Smooth muscle cell (in vitro differentiated cells): ENCODE data around the gene C20orf144. TPM values are rescaled to one million over a fixed set of nuclear protein-coding genes. Genes with fewer than 3 reads are reported as not detected.

Source experiments
- DNase-seq: peaks from one replicate; lab custom pipeline; 2025; ENCODE audit not compliant: unreplicated experiment; lab: John Stamatoyannopoulos, UW
- H2AFZ ChIP-seq: fragments of 200-600 bp; sonication (generic); 2 replicates; pipeline ENCODE4 v1.6.0; 2016; ENCODE audit warnings: antibody characterized with exemption, low read depth, mild to moderate bottlenecking
- H3F3A ChIP-seq: fragments of 200-600 bp; sonication (generic); 2 replicates; pipeline ENCODE4 v1.6.0; 2017; ENCODE audit warnings: antibody characterized with exemption, low read depth
- H3K27ac ChIP-seq: fragments of 200-600 bp; sonication (generic); 2 replicates; pipeline ENCODE4 v1.5.1; 2016; ENCODE audit warnings: low read depth, mild to moderate bottlenecking
- H3K27me3 ChIP-seq: fragments of 200-600 bp; sonication (generic); 2 replicates; pipeline ENCODE4 v1.6.1; 2016; ENCODE audit warnings: low read depth, mild to moderate bottlenecking
- H3K36me3 ChIP-seq: fragments of 200-600 bp; sonication (generic); 2 replicates; pipeline ENCODE4 v1.5.1; 2016; ENCODE audit warnings: low read depth
- H3K4me1 ChIP-seq: fragments of 200-600 bp; sonication (generic); 2 replicates; pipeline ENCODE4 v1.5.1; 2016; ENCODE audit warnings: low read depth
- H3K4me2 ChIP-seq: fragments of 200-600 bp; sonication (generic); 2 replicates; pipeline ENCODE4 v1.6.0; 2016; ENCODE audit warnings: mild to moderate bottlenecking
- H3K4me3 ChIP-seq: fragments of 200-600 bp; sonication (generic); 2 replicates; pipeline ENCODE4 v1.5.1; 2016; ENCODE audit warnings: mild to moderate bottlenecking
- H3K79me2 ChIP-seq: fragments of 200-600 bp; sonication (generic); 2 replicates; pipeline ENCODE4 v1.6.0; 2016; ENCODE audit warnings: low read depth, mild to moderate bottlenecking
- H3K9ac ChIP-seq: fragments of 200-600 bp; sonication (generic); 2 replicates; pipeline ENCODE4 v1.6.0; 2016; ENCODE audit warnings: low read depth
- H3K9me3 ChIP-seq: fragments of 200-600 bp; sonication (generic); replicated peaks from 2 replicates; pipeline ENCODE4 v1.5.1; 2016; ENCODE audit warnings: low read depth
- H4K20me1 ChIP-seq: fragments of 200-600 bp; sonication (generic); 2 replicates; pipeline ENCODE4 v1.6.0; 2016; ENCODE audit warnings: low read depth
- WGBS: methylation state at CpG from one replicate; pipeline ENCODE4 v1.1.7; 2016; ENCODE audit warnings: low lambda C conversion rate; 5-methylcytosine and 5-hydroxymethylcytosine counted together
- polyA plus RNA-seq: library from polyadenylated mRNA; unstranded; fragments of >200 nt; fragmentation: Nextera tagmentation; extraction: Ambion mirVana; gene quantifications from 2 replicates; pipeline ENCODE4 v1.2.1, GENCODE V29; 2016
- total RNA-seq: library from RNA; depleted of rRNA; stranded (reverse); fragments of >200 nt; gene quantifications from 2 replicates; pipeline ENCODE4 v1.2.3, GENCODE V29; 2014
- TF ChIP-seq, protein P1 (sequence below): fragments of 200-600 bp; sonication (generic); IDR thresholded peaks from 2 replicates; pipeline ENCODE4 v1.5.1; 2017; ENCODE audit warnings: borderline replicate concordance, mild to moderate bottlenecking, antibody characterized with exemption; ENCODE audit not compliant: insufficient read depth, poor library complexity, severe bottlenecking

The C20orf144 gene
- total and polyA plus RNA-seq, 2 experiments from 2014 or later: 0.73 to 1.1 TPM

DNA sequence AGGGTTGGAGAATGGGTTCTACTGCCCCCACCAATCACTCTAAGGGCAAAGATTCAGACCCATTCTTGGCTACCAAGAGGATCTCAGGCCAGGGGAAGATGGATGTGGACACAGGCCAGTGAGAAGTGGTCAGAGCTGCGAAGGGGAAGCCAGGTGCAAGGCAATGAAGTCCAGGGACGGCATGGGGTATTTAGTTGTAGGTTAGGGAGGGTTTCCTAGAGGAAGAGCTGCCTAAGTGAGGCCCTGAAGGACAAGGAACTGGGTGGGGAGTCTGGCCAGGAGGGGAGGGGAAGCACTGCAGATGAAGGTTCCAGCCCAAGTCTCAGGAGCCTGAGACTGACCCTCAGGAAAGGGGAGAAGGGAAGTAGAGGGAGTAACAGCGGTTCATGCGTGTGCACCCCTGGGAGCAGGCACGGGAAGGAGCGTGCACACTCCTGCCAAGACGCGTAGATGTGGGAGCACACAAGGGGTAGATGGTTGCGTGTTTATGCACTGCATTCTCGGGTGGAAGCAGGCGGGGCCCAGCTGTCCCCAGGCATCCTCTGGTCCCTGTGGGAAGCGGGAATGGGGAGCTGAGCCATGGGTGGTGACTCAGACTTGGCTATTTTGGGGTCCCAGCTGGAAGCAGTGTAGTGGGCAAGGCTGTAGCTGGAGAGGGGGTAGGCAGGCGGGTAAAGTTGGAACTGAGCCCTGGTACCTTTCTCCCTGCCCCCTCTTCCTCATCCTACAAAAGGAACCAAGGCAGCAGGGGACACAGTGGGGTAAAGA, 7.9 kb downstream of the C20orf144 start:
- TF ChIP-seq, protein P1, sequence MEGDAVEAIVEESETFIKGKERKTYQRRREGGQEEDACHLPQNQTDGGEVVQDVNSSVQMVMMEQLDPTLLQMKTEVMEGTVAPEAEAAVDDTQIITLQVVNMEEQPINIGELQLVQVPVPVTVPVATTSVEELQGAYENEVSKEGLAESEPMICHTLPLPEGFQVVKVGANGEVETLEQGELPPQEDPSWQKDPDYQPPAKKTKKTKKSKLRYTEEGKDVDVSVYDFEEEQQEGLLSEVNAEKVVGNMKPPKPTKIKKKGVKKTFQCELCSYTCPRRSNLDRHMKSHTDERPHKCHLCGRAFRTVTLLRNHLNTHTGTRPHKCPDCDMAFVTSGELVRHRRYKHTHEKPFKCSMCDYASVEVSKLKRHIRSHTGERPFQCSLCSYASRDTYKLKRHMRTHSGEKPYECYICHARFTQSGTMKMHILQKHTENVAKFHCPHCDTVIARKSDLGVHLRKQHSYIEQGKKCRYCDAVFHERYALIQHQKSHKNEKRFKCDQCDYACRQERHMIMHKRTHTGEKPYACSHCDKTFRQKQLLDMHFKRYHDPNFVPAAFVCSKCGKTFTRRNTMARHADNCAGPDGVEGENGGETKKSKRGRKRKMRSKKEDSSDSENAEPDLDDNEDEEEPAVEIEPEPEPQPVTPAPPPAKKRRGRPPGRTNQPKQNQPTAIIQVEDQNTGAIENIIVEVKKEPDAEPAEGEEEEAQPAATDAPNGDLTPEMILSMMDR: no peak
- no peak for DNase-seq
- Histone ChIP-seq H3K9ac (no peak overlapping the region), H4K20me1 (peaks cover 21% of the 10 kb centered on the region), H3K27ac (no peak overlapping the region), H3K4me3 (no peak overlapping the region), H3K4me1 (peaks cover 22% of the 10 kb centered on the region), H3F3A (peaks cover 8% of the 10 kb centered on the region), H3K36me3 (no peaks in the 10 kb centered on the region), H2AFZ (no peak overlapping the region), H3K27me3 (no peaks in the 10 kb centered on the region), H3K79me2 (peaks cover 19% of the 10 kb centered on the region), H3K4me2 (no peak overlapping the region), H3K9me3 (no peaks in the 10 kb centered on the region)
- WGBS: 97% methylated on average over 13 of the region's 13 CpGs

DNA sequence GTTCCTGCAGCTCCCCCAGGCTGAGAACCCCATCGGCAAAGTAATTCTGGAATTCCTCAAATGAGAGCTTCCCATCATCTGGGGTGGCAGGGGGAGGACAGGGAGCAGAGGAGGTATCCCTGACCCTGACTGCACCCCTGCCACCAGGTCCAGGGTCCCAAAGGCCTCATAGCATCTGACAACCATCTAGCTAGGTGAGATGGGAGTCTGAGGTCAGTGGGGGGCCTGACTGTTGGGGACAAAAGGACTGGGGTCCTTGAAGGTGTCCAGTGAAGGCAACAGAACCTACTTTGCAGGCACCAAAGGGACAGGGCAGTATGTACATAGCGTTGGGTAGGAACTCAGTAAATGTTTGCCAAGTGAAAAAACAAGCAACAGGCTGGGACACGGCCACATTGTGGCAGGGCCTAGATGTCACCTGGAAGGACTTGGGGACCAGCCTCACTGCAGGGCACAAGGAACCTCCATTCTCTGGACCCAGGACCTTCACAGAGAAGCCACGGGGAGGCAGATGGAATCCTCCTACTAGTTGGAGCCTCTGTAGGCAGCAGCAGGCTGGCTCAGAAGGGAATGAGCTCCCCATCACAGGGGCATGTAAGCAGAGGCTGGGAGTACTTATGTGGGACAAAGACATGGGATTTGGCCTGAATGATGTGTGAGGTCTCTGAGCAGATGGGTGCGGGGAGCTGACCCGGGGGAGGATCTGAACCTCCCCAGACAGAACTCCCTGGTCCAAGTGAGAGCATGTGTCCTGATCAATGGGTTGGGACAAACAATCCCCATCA, 8.8 kb downstream of the C20orf144 start:
- no peak overlapping the region for H3K4me3 ChIP-seq
- no peak for DNase-seq
- H3K4me2 ChIP-seq: no peak overlapping the region
- no peaks in the 10 kb centered on the region for H3K36me3 ChIP-seq
- H3K9me3 ChIP-seq: no peaks in the 10 kb centered on the region
- H3K27ac ChIP-seq: no peak overlapping the region
- H3K79me2 ChIP-seq: peaks cover 19% of the 10 kb centered on the region
- no peak overlapping the region for H2AFZ ChIP-seq
- H3F3A ChIP-seq: peaks cover 15% of the 10 kb centered on the region
- TF ChIP-seq, protein P1: no peak
- H3K9ac ChIP-seq: no peak overlapping the region
- peaks cover 26% of the 10 kb centered on the region for H3K4me1 ChIP-seq
- H4K20me1 ChIP-seq: peaks cover 21% of the 10 kb centered on the region
- no peaks in the 10 kb centered on the region for H3K27me3 ChIP-seq
- 97% methylated on average over 6 of the region's 6 CpGs for WGBS

DNA sequence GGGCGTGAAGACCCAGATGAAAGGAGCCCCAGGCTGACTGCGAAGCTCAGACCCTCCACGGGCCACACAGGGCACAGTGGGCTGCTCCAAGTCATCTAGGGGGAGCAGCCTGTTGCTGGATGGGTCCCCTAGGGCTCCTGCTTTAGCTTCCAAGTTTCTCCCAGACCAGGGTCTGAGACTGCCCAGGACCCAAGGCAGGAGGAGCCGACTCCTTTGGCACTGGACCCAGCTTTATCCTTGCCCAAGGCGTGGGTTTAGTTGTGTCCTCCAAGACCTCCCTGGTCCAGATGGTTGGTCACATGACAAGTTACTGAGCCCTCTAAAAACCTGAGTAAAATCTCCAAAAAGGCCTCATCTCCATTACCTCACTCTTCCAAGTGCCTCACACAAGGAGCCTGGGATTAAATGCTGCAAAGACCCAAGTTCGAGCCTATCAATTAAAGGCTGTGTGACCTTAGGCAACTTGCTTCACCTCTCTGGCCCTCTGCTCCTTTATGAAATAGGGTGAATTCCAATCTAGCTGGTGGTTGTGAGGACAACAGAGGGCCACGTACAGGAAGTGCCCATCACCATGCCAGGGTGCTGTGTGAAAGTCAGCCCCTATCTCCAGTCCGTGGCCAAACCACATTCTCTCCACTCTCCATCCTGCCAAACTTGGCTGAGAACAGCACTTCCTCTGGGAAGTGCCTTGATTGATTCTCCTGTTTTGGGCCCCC, 9.6 kb downstream of the C20orf144 start:
- no peak for DNase-seq
- TF ChIP-seq, protein P1: no peak
- H3K27me3 ChIP-seq: no peaks in the 10 kb centered on the region
- H3K9ac ChIP-seq: no peak overlapping the region
- H3K36me3 ChIP-seq: no peaks in the 10 kb centered on the region
- H3K4me3 ChIP-seq: no peak overlapping the region
- no peak overlapping the region for H3K4me2 ChIP-seq
- H3K9me3 ChIP-seq: no peaks in the 10 kb centered on the region
- no peak overlapping the region for H2AFZ ChIP-seq
- peaks cover 21% of the 10 kb centered on the region for H4K20me1 ChIP-seq
- peaks cover 16% of the 10 kb centered on the region for H3F3A ChIP-seq
- 96% methylated on average over 8 of the region's 8 CpGs for WGBS
- peaks cover 19% of the 10 kb centered on the region for H3K79me2 ChIP-seq
- no peak overlapping the region for H3K27ac ChIP-seq
- peaks cover 26% of the 10 kb centered on the region for H3K4me1 ChIP-seq
